Chondrocyte (in vitro differentiated cells): ENCODE data around the gene GALNT2. TPM values are rescaled to one million over a fixed set of nuclear protein-coding genes. Genes with fewer than 3 reads are reported as not detected.

ENCODE experiments used
- DNase-seq: peaks from one replicate; pipeline ENCODE4 v3.0.0; 2021; ENCODE audit warnings: mixed read lengths, low spot score
- H3K27ac Mint-ChIP-seq: one replicate; pipeline ENCODE4 v1.8.0; 2021; ENCODE audit warnings: mild to moderate bottlenecking, moderate library complexity, mixed read lengths; ENCODE audit not compliant: unreplicated experiment
- H3K27me3 Mint-ChIP-seq: 2 replicates; pipeline ENCODE4 v1.8.0; 2021; ENCODE audit warnings: low read depth, mixed read lengths
- H3K36me3 Mint-ChIP-seq: 2 replicates; pipeline ENCODE4 v1.8.0; 2021; ENCODE audit warnings: low read depth, mixed read lengths
- H3K4me1 Mint-ChIP-seq: 2 replicates; pipeline ENCODE4 v1.8.0; 2021; ENCODE audit warnings: low read depth, mild to moderate bottlenecking, mixed read lengths
- H3K4me3 Mint-ChIP-seq: one replicate; pipeline ENCODE4 v1.8.0; 2021; ENCODE audit warnings: mild to moderate bottlenecking, moderate library complexity, mixed read lengths; ENCODE audit not compliant: unreplicated experiment
- H3K9me3 Mint-ChIP-seq: 2 replicates; pipeline ENCODE4 v1.8.0; 2021; ENCODE audit warnings: low read depth, mixed read lengths
- total RNA-seq: library from RNA; stranded (reverse); gene quantifications from 3 replicates; pipeline ENCODE4 v1.2.1, GENCODE V29; 2021
- TF ChIP-seq, protein P1 (sequence below): fragments of 200-600 bp; sonication (generic); IDR thresholded peaks from 2 replicates; pipeline ENCODE4 v1.5.0; 2021; ENCODE audit warnings: antibody characterized with exemption, mild to moderate bottlenecking, moderate library complexity

Gene GALNT2
- total RNA-seq, 1 donor from 2014 or later: 223 TPM

DNA sequence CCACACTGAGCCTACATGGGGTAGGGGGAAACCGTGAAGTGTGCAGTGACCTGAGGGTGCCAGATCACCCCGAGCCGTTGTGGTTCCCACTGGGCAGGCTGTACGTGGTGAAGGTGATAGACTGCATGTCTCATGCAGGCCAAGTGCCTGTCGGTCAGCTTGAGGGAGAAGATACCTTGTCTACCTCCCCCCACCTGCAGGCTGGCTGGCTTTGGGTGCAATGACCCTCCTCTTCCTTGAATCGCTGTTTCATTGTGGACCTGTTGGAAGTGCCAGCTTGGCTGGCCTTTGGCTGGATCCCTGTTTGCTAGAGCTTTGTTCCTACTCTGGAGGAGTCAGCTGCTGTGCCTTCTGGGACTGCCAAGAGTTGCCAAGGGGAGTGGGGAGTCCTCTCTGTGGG, 92.5 kb downstream of the GALNT2 start:
- Mint-ChIP-seq H3K9me3 (peaks cover 4% of the 10 kb centered on the region), H3K36me3 (no peaks in the 10 kb centered on the region), H3K4me1 (peaks cover 76% of the 10 kb centered on the region), H3K27ac (peak overlapping the region; percentile 71), H3K4me3 (no peak overlapping the region), H3K27me3 (no peaks in the 10 kb centered on the region)
- TF ChIP-seq, protein P1, sequence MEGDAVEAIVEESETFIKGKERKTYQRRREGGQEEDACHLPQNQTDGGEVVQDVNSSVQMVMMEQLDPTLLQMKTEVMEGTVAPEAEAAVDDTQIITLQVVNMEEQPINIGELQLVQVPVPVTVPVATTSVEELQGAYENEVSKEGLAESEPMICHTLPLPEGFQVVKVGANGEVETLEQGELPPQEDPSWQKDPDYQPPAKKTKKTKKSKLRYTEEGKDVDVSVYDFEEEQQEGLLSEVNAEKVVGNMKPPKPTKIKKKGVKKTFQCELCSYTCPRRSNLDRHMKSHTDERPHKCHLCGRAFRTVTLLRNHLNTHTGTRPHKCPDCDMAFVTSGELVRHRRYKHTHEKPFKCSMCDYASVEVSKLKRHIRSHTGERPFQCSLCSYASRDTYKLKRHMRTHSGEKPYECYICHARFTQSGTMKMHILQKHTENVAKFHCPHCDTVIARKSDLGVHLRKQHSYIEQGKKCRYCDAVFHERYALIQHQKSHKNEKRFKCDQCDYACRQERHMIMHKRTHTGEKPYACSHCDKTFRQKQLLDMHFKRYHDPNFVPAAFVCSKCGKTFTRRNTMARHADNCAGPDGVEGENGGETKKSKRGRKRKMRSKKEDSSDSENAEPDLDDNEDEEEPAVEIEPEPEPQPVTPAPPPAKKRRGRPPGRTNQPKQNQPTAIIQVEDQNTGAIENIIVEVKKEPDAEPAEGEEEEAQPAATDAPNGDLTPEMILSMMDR: no peak
- DNase-seq: no peak

DNA sequence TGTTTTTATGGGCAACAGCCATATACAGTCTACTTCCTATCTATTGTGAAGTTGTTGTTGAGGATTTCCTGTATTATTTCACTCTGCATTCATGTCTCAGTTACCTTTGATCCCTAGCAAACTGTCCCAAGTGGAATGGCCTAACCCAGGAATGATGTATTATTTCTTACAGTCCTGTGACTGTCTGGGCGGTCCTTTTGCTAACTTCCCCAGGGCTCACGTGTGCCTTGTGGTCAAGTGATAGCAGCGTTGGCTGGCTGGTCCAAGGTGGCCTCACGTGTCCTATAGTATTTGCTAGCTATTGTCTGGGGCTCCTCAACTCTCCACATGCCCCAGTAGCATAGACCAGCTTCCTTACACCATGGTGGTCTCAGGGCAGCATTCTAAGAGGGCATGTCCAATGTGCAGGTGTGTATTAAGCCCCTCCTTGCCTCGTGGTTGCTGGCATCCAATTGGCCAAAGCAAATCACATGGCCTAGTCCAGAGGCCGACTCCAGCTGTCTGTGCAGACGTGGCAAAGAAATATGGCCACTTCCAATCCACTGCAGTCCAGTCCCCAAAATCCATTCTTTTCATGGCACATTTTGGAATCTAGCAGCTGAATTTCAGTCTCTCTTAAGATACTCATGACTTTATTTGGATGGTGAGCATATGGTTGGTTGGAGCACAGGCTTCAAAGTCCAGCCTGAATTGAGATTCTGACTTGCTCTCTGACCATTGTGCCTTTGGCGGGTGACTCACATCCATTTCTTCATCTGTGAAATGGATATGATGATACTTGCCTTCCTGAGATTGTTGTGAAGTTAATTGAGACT, 94.1 kb downstream of the GALNT2 start:
- H3K4me3 Mint-ChIP-seq: no peak overlapping the region
- no peaks in the 10 kb centered on the region for H3K27me3 Mint-ChIP-seq
- peaks cover 68% of the 10 kb centered on the region for H3K4me1 Mint-ChIP-seq
- H3K36me3 Mint-ChIP-seq: no peaks in the 10 kb centered on the region
- TF ChIP-seq, protein P1: no peak
- DNase-seq: no peak
- H3K9me3 Mint-ChIP-seq: peaks cover 4% of the 10 kb centered on the region
- no peak overlapping the region for H3K27ac Mint-ChIP-seq

DNA sequence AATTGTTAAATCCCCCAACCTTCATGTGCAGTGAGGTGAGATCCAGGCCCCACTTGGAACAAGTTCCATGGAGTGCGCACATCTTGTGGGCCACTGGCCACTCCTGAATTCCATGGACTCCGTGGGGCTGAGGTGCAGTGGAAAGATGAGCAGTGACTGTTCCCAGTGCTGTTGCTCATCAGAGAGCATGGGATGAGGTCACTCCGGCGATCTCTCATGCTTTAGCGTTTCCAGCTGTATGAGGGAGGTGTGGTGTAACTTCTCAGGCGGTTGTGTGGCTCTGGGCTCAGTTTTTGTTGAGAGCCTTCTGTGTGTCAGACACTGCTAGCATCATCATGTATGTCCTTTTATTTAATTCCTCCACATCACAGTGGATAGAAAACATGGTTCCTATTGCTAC, 96.2 kb downstream of the GALNT2 start:
- H3K27ac Mint-ChIP-seq: no peak overlapping the region
- peaks cover 3% of the 10 kb centered on the region for H3K9me3 Mint-ChIP-seq
- no peak overlapping the region for H3K4me3 Mint-ChIP-seq
- no peak for DNase-seq
- peaks cover 2% of the 10 kb centered on the region for H3K36me3 Mint-ChIP-seq
- H3K4me1 Mint-ChIP-seq: peaks cover 67% of the 10 kb centered on the region
- TF ChIP-seq, protein P1: no peak
- no peaks in the 10 kb centered on the region for H3K27me3 Mint-ChIP-seq

DNA sequence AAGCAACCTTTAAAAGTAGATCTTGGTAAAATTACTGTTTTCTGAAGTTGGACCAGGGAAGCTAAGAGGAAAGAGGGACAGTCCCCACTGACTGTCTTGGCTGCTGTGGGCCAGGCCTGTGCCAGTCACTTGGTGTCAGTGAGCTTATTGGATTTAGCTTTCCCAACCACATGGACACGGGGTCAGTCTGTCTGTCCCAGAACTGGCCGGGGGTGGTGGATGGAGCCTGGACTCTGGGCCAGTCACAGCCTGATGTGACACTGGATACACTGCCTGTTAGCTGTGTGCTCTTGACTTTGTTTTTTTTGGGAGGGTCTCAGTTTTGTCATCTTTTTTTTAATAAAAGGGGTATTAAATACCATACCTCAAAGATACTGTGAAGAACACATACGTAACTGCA, 96.7 kb downstream of the GALNT2 start:
- peaks cover 3% of the 10 kb centered on the region for H3K9me3 Mint-ChIP-seq
- peaks cover 2% of the 10 kb centered on the region for H3K36me3 Mint-ChIP-seq
- H3K27me3 Mint-ChIP-seq: no peaks in the 10 kb centered on the region
- peaks cover 65% of the 10 kb centered on the region for H3K4me1 Mint-ChIP-seq
- H3K4me3 Mint-ChIP-seq: no peak overlapping the region
- TF ChIP-seq, protein P1: no peak
- H3K27ac Mint-ChIP-seq: peak overlapping the region; percentile 13
- no peak for DNase-seq

DNA sequence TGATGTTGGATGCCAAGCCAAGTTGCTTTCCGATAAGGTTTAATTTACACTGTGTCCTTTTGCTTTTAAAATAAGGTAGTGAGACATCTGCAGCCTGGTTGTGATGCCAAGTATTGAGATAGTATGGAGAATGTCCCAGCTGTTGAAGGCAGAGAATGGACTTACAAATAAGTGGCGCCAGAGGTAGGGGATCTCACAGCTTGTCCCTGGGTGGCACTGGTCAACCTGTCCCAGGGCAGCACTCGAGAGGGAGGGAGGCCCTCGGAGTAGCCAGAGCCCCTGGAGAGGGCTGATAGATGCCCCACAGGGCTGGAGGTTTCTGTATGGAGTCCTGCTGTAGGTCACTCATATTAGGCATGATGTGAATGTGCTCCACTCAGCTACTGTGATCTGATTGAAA, 98.5 kb downstream of the GALNT2 start:
- H3K9me3 Mint-ChIP-seq: peaks cover 3% of the 10 kb centered on the region
- TF ChIP-seq, protein P1: no peak
- peaks cover 68% of the 10 kb centered on the region for H3K4me1 Mint-ChIP-seq

More for the DNA sequence above, 98.5 kb downstream of the GALNT2 start:
- Mint-ChIP-seq H3K27ac (no peak overlapping the region), H3K4me3 (no peak overlapping the region), H3K36me3 (peaks cover 2% of the 10 kb centered on the region), H3K27me3 (no peaks in the 10 kb centered on the region)
- no peak for DNase-seq
